Glomerular visceral epithelial cell (primary cell): ENCODE measurements around the gene LGALS1.
"Not testable (repeated sequence)": the region's sequence is repeated elsewhere in the genome, so short reads cannot be mapped to it uniquely, and the experiment has no call there.

ENCODE experiments used
- DNase-seq: peaks from one replicate; pipeline ENCODE4 v3.0.0-alpha.2; 2016; ENCODE audit errors: extremely low spot score

The LGALS1 gene

GRCh38 chr22:37717235-37717634 lies 41.8 kb downstream of the LGALS1 start:
- DNase-seq, result not testable (repeated sequence)

DNA sequence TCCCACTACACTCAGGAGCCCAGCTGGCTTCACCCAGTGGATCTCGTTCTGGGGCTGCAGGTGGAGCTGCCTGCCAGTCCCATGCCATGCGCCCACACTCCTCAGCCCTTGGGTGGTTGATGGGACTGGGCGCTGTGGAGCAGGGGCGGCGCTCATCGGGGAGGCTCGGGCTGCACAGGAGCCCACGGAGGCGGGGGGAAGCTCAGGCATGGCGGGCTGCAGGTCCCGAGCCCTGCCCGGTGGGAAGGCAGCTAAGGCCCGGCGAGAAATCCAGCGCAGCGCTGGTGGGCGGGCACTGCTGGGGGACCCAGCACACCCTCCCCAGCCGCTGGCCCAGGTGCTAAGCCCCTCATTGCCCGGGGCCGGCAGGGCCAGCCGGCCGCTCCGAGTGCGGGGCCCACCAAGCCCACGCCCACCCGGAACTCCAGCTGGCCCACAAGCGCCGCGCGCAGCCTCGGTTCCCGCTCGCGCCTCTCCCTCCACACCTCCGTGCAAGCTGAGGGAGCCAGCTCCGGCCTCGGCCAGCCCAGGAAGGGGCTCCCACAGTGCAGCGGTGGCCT lies 42.4 kb downstream of the LGALS1 start:
- not testable (repeated sequence) for DNase-seq

GRCh38 chr22:37725551-37726240 lies 50.3 kb downstream of the LGALS1 start:
- no peak for DNase-seq

DNA sequence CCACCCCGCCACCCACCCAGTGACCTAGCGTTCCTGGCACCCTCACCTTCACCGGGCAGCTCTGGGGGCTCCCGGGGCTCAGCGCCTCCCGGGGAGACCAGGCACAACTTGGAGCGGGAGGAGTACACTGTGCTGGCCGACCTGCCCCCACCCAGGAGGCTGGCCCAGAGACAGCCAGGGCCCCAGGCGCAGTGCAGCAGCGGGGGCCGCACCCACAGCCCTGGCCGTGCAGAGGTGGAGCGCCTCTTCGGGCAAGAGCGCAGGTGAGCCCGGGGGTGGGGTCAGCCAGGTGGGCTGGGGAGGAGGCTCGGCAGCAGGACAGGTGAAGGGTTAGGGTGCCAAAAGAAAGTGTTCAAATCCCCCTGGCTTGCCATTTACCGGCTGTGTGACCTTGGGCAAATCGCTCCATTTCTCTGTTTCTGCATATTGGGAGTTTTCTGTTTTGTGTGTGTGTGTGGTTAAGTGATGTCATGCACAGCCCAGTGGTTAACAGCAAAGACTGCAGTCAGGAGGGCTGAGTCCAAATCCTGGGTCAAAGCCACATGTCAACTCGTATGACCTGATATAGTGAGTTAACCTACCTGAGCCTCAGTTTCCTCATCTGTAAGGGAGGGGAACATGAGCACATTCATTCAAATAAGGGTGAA lies 50.9 kb downstream of the LGALS1 start:
- DNase-seq, result no peak

DNA sequence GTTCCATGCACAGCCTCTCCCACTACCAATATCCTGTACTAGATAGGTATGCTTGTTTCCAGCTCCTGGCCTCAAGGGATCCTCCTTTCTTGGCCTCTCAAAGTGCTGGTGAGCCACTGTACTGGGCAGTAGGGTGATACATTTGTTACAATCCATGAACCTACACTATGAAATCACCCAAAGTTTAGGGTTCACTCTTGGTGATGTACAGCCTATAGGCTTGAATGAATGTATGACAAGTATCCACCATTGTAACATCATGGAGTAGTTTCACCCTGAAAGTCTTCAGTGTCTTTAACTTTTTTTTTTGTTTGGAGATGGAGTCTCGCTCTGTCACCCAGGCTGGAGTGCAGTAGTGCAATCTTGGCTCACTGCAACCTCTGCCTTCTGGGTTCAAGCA lies 53.2 kb downstream of the LGALS1 start:
- DNase-seq, result no peak
